ENCODE data around the gene WDR11.

The WDR11 gene, protein sequence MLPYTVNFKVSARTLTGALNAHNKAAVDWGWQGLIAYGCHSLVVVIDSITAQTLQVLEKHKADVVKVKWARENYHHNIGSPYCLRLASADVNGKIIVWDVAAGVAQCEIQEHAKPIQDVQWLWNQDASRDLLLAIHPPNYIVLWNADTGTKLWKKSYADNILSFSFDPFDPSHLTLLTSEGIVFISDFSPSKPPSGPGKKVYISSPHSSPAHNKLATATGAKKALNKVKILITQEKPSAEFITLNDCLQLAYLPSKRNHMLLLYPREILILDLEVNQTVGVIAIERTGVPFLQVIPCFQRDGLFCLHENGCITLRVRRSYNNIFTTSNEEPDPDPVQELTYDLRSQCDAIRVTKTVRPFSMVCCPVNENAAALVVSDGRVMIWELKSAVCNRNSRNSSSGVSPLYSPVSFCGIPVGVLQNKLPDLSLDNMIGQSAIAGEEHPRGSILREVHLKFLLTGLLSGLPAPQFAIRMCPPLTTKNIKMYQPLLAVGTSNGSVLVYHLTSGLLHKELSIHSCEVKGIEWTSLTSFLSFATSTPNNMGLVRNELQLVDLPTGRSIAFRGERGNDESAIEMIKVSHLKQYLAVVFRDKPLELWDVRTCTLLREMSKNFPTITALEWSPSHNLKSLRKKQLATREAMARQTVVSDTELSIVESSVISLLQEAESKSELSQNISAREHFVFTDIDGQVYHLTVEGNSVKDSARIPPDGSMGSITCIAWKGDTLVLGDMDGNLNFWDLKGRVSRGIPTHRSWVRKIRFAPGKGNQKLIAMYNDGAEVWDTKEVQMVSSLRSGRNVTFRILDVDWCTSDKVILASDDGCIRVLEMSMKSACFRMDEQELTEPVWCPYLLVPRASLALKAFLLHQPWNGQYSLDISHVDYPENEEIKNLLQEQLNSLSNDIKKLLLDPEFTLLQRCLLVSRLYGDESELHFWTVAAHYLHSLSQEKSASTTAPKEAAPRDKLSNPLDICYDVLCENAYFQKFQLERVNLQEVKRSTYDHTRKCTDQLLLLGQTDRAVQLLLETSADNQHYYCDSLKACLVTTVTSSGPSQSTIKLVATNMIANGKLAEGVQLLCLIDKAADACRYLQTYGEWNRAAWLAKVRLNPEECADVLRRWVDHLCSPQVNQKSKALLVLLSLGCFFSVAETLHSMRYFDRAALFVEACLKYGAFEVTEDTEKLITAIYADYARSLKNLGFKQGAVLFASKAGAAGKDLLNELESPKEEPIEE

DNA sequence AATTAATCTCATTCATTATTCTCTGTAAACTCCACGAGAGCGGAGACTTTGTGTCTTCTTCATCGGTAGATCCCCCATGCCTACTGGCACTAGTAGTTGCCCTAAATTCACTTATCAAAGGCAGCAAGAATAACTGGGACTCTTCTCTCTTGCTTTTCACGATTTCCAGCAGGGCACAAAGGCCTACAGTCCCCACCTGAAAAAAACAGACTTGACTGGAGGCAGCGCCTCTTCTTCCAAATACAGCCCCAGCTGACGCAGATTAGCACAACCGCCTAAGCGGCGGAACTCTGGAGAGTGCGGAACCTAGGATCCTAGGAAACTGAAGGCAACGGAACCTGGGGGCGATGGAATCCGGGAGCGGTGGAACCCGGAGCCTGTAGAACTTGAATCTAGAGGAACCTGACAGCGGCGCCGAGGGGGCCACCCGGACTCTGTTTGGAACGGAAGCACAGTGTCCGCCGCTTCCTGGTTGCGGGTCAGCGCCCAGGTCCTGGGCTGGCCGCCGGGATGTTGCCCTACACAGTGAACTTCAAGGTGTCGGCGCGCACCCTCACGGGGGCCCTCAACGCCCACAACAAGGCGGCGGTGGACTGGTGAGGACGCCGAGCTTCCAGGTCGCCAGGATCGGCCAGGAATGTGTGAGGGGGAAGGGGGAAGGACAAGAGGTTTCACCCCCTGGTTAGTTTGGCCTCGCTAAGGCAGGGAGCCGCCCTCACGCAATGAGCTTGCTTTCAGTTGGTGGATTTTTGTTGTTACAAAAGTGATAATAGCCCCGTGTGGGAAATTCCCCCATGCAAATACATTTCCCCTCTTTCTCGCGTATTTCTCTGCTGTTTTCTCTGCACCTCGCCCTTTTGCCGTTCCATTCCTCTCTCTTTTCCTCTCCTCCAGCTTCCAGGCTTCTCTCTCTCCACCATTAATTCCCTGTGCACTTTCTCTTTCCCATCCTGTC is at the start of gene WDR11:
Gene WDR11 (plus strand): TSS at position 452 of the 955 bp plus-strand sequence. CDS start 59 bp downstream, at position 511.
- DNase-seq (ENCODE audit: low read depth in 2 of 2, low spot score in 1 of 2) = peak; percentile 18 to 36

DNA sequence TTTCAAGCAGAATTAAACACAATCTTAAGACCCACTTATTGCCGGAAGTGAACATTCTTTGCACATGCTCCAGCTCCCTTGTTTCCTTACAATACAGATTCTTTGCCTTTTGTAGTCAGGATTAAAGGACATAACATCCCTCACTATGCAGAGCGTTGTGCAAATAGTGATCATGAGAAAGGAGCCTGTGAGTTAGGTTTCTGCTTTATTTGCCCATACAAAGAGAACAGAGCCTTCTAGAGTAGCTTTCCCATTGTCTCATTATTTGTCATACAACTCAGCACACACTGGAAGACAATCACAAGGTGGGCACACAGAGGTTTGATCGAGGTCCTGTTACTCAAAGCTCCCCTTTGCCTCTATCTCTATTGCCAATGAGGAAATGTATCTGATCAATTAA is 48.2 kb upstream of the WDR11 start:
- no peak for DNase-seq (ENCODE audit: low read depth in 2 of 2, low spot score in 1 of 2)

DNA sequence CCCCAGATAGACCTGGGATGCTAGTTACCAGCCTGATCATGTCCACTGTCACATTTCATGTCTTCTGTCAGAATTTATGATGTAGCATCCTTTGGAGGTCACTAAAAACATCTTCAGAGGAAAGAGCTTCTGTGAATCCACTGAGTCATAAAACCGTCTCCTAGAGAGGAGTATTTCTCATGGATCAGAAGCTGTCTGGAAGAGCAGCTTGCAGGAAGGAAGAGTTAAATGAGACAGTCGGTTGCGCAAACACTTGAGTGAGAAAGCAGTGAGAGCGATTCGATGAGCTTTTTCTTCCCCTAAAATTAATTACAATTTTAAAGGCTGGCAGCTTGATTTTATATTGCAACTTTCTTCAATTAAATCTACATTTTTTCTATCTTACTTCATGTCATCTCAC is 47.2 kb upstream of the WDR11 start:
- no peak for DNase-seq (ENCODE audit: low read depth in 2 of 2, low spot score in 1 of 2)

DNA sequence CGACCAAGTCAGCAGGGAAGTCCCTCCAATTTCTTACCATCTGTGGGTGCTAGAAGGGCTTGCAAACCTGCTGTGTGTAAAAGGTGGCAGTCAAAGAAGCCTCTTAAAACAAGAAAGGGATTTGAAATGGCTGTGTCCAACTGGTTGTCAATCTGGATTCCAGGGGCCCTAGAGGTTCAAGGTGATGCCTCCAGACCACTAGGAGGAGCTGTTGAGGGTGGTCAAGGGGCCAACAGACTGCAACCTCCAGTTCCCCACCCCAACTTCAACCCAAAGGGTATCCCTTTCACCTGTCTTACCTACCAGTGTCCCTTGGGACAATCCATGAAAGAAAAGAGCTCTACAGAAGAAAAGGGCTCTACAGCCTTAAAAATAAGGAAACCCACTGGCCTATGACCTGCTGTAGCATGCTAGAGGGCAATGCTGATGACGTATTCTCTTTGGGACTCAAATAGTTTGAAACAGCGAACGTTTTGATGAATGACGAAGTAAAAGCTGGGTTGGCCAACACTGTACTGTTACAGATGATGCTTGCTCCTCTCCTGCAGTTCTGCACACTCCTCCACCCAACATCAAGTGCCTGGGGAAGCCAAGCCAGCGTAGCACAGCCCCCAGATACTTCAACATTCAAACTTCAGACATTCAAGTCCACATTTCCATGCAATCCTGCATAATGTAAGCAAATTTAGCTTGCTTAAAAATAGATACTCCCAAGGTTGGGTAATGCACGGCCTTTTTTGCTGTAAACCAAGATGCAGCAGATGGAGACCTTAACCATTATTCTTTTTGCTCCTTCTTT is 45.9 kb upstream of the WDR11 start:
- DNase-seq (ENCODE audit: low read depth in 2 of 2, low spot score in 1 of 2) = no peak

DNA sequence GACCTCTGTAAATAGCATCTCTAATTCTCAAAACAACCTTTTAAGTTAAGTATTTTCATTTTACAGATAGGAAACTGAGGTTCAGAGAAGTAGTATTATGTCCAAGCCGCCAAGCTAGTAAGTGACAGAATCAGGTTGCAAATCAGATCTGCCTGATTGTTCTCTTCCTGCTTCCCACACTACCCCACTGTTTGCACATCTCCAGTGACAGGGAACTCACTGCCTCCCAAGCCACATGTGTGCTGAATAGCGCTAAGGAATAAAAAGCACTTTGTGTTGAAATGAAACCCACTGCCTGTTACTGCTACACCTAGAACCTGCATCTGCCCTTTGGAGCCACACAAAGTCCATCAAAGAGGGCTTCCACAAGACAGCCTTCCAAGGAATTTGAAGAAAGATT is 45.1 kb upstream of the WDR11 start:
- DNase-seq (ENCODE audit: low read depth in 2 of 2, low spot score in 1 of 2) = no peak

DNA sequence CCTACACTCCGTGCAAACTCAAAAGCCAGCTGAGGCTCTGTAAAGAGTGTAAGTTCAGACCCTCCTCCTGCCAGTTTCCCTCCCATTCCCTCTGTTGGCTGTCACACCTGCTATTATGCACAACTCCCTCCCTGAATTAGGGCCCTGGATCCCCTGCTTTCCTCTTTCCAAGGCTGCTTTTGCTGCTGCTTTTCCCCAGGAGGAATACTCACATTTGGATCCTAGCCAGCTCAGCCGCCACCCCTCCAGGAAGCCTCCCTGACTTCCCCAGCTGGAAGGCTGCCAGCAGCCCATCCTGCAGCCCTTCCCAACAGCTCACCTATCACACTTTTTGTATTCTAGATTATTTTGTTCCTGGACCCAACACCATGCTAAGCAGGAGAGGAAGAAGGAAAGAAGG is 40.9 kb upstream of the WDR11 start:
- no peak for DNase-seq (ENCODE audit: low read depth in 2 of 2, low spot score in 1 of 2)

DNA sequence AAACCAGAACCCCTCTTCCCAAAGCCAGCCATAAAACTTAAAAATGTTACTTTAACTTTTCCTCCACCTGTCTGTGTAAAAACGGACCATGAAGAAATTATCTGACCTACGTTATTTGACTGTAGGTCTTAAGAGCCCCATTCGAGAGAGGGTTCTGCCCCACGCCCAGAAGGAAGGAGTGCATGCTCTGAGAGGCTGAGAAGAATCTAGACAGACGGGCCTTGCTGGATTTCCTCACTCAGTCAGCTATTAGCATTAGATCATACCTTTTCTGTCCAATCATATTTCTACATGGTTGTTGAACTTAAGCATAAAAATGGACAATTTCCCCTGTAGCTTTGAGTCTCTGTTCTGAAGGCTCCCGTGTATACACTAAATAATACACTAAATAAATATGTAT is 38.1 kb upstream of the WDR11 start:
- no peak for DNase-seq (ENCODE audit: low read depth in 2 of 2, low spot score in 1 of 2)

DNA sequence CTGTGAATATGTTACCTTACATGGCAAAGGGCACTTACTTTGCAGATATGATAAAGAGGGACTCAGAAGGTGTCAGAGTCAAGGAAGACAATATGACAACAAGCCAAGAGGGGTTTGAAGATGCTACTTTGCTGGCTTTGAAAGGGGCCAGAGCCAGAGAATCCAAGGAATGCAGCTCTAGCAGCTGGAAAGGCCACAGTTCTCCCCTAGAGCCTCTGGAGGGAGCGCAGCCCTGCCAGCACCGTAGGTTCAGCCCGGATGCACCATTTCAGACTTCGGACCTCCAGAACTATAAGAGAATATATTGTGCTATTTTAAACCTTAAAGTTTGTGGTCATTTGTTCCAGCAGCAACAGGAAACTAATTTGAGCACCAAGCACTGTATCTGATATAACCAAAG is 32.9 kb upstream of the WDR11 start:
- DNase-seq (ENCODE audit: low read depth in 2 of 2, low spot score in 1 of 2) = no peak

DNA sequence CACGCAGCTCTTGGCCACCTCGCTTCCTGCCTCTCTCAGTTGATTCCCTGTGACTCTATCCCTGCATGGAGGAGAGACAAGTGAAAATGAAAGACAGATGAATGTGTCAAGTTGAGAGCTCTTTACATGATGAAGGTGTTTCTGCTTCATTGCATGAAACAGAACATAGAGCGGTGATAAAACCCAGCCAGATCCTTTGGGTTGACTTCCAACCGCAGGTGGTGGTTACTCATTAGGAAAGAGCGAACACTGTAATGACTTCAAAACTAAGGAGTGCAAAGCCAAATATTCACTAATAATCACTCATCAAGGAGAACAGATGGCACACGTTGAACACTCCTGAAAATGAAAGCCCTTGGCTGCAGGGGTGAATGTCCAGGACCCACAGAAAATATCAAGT is 31.8 kb upstream of the WDR11 start:
- no peak for DNase-seq (ENCODE audit: low read depth in 2 of 2, low spot score in 1 of 2)

DNA sequence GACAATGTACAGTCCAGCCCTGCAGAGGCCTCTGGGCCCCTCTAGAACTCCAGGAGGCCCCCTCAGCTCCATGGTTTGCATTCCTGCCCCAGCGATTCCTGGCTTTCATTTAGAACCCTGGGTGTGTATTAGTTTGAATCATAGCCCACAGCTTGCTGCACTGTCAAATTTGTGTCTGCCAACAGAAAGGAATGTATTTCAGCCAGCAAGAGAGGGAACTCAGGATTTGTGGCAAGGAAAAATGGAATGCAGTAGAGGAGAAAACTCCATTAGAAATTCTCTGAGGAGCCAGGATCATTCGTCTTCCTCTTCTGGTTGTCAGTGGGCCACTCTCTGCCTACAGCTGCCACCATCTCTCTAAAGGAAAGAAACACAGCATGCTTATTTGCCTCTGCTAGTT is 27.9 kb upstream of the WDR11 start:
- no peak for DNase-seq (ENCODE audit: low read depth in 2 of 2, low spot score in 1 of 2)

DNA sequence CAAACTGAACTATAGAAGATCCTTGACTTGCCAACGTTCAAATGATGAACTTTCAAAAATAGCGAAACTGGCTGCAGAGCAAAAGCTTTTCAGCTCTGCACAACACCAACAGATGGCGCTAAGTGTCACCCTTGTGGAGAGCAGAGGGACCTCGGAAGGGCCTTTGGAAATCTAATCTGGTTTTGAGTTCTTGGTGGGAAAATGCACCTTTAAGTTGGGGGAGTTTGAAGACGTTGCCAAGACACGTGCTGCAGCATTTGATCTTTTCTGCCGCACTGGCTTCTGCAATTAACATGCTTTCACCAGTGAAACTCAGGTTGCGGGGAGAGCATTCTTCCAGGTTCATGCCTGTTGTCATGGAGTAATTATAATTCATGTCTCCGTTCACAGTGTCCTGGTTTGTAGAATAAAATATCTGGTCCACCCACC is 26.3 kb upstream of the WDR11 start:
- no peak for DNase-seq (ENCODE audit: low read depth in 2 of 2, low spot score in 1 of 2)

DNA sequence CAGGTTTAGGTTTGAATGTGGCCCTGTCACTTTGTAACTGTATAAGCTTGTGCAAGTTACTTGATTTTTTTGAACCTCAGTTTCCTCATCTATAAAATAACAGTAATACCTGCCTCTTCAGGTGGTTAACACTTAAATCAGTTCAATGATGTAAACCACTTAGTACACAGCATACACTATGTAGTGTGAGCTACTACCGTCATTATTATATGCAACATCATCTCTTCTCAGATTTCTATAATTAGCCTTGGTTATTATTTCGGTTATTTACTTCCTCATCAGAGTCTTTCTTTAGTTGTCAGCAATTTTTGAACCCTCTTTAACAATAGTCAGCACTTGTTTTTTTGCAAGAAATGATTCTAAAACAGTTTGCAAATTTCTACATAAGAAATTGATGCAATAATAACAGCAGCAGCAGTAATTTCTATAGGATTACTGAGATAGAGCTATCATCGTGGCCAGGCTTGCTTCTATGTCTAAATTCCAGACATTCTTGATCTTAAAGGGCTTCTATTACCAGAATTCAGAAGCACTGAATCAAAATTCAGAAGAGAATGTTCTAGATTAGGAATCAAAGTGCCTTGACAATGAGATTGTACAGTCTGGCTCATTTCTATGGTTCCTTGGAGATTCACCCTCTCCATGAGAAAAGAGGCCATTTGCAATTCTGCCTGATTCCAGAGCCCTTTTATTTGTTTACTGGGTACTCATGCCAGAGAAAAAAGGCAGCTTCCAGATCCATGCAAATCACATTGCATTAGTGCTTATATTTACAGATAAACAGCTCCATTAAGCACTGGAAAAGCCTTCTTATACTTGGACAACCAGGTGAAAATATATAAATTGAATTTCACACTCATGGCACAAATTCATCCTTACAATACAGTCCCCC is 25.0 kb upstream of the WDR11 start:
- DNase-seq (ENCODE audit: low read depth in 2 of 2, low spot score in 1 of 2) = no peak

DNA sequence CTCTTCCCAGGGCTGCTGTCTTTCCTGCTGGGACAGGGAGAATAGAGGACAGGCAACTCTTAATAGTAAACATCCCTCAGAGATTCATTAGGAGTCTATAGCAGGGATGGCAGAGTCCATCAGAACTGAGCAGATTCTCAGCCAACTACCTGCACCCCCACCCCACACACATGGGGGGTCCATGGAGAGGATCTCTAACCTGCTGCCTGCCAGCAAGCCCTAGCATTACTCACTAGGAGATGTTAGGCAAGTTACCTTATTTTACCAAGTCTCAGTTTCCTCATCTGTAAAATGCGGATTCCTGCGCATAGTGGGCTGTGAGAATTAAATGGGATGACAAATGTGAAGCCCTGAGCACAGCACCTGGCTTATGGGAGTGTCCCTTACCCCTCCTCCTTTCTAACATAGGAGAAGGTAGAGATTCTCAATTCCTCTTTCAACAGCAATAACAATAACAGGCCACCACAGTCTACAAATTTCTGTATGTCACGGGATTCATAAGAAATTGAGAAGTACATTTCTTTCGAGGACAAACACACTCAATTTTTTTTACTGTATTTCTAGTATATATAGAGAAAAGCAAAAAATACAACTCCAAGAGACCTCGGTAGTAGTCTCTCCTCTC is 23.8 kb upstream of the WDR11 start:
- no peak for DNase-seq (ENCODE audit: low read depth in 2 of 2, low spot score in 1 of 2)

DNA sequence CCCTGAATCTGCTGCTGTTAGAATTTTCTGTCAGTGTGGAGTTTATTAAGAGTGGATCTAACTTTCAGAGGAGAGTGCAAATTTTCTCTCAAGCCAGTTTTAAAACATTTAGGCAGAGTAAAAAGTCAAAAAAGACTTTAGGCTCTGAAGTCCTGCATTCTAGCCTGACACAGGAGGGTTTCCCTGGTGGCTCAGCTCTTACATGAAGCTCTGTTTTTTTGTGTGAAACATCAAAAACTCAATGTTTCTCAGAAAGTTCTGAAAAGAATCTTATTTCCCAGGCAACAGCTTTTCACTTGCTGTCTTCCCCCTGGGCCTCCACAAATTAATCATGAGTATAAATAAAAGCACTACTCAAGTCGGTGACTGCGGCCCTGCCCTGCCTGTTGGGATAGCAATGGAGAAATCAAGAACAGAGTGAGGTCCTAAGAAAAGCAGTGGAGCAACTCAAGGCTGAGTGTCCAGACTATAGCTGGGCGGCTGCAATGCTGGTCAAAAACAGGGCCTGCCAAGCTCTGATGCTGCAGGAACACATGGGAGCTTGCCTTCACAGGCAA is 22.3 kb upstream of the WDR11 start:
- DNase-seq (ENCODE audit: low read depth in 2 of 2, low spot score in 1 of 2) = no peak

DNA sequence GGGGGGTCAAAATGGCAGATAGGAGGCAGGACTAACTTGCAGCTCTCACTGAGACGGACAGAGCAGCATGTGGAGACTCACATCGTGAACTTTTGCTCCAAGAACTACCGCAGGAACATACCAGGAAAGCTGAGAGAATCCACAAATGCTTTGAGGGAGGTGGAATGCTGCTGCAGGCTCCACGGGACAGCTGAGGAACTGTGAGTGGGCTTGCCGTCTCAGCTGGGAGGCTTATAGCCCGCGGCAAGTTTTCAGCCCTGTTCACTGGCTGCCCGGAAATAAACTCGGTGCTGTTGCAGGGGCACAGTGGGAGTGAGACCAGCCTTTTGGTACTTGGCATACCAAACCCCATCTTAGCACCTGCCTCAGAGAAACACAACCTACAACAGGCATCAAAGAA is 19.1 kb upstream of the WDR11 start:
- DNase-seq (ENCODE audit: low read depth in 2 of 2, low spot score in 1 of 2) = no peak

DNA sequence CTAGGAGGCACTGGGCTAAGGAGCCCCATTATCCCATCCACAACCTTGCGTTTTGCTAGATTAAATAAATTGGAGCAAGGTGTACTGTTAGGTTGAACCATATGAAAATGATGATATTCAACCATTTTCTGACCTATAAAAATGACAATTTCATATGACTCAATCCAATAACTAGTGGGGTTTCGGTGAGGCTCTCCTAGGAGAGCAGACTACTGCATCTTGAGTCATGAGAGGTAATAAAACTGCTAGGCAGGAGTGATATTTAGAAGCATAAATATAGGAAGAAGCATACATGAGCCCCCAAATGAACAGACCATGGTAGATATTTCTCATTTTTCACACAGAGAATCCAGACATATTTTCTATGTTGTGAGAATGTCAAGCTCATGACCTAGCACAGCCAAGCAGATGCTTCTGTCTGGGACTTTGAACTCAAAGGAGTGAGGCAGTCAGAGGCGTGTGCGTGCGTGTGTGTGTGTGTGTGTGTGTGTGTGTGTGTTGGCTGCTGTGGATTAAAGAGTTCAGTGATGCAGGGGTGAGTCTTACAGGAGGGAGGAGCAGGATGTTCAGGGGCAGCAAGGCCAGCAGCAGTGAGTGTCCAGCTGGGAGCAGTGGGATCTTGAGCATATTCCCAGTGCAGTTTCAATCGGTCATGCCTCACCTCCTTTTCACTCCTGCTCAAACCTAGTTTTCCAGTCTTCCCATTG is 17.8 kb upstream of the WDR11 start:
- no peak for DNase-seq (ENCODE audit: low read depth in 2 of 2, low spot score in 1 of 2)

DNA sequence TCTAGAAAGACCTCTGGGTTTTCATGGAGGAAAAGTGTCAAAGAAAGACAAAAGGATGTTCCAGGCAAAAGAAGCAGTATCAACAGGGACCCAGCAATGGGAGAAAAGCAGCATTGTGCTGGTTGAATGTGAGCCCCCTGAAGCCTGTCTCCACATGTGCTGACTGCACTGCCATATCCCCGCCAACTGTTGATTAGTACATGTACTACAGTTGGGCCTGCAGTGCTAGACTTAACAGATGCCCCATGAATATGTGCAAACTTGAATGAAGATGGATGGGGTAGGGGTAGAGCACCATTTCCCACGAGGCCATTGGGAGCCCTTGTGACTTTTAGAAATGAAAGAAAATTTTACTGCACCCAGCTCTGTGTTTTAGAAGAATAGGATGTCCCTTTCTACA is 15.6 kb upstream of the WDR11 start:
- DNase-seq (ENCODE audit: low read depth in 2 of 2, low spot score in 1 of 2) = no peak

Data from stimulated activated CD8-positive, alpha-beta memory T cell treated with anti-CD3 and anti-CD28 coated beads, Interleukin-4, amount 100 ng/mL, for 1 hour (primary cell).